HL-60 (cell line): ENCODE data around the gene DHCR24.
A peak's percentile ranks its signal among the peaks of the same experiment; 100 is the strongest.

Experiments used
- DNase-seq, 2 experiments: peaks; one replicate each; pipeline ENCODE4 v3.0.0-alpha.2; 2010 to 2020; ENCODE audit warnings: low read depth in 1 of 2, low spot score in 1 of 2
- H3K27ac ChIP-seq: fragments of 250-450 bp; sonication (Bioruptor Pico); replicated peaks from 2 replicates; pipeline ENCODE4 v1.5.1; 2020; ENCODE audit warnings: mild to moderate bottlenecking, moderate library complexity
- H3K27me3 ChIP-seq: fragments of 250-450 bp; sonication (Bioruptor Pico); 2 replicates; pipeline ENCODE4 v1.5.1; 2021; ENCODE audit warnings: mild to moderate bottlenecking, moderate library complexity; ENCODE audit not compliant: insufficient read depth, poor library complexity, severe bottlenecking
- H3K4me3 ChIP-seq: replicated peaks from 2 replicates; pipeline ENCODE4 v1.5.1; 2011; ENCODE audit warnings: mild to moderate bottlenecking, control low read depth, low read length; ENCODE audit not compliant: insufficient read depth
- GABPA ChIP-seq: IDR thresholded peaks from 2 replicates; pipeline ENCODE4 v1.6.1; 2012; ENCODE audit warnings: low read depth
- POLR2AphosphoS5 ChIP-seq: IDR thresholded peaks from 2 replicates; pipeline ENCODE4 v1.6.1; 2012; ENCODE audit warnings: low read depth
- SPI1 ChIP-seq: IDR thresholded peaks from 2 replicates; pipeline ENCODE4 v1.6.1; 2012; ENCODE audit warnings: low read depth, mild to moderate bottlenecking, borderline replicate concordance
- TF ChIP-seq, protein P1 (sequence below): IDR thresholded peaks from one replicate; pipeline ENCODE4 v1.5.1; 2011; ENCODE audit warnings: low read length, control low read depth, inconsistent platforms; ENCODE audit not compliant: insufficient read depth
- TF ChIP-seq, protein P2 (sequence below): IDR thresholded peaks from 2 replicates; pipeline ENCODE4 v1.6.1; 2012; ENCODE audit warnings: low read depth; ENCODE audit not compliant: insufficient replicate concordance

The DHCR24 gene

GRCh38 chr1:54885237-54885679 lies 1.7 kb downstream of the DHCR24 start:
- TF ChIP-seq, protein P1, sequence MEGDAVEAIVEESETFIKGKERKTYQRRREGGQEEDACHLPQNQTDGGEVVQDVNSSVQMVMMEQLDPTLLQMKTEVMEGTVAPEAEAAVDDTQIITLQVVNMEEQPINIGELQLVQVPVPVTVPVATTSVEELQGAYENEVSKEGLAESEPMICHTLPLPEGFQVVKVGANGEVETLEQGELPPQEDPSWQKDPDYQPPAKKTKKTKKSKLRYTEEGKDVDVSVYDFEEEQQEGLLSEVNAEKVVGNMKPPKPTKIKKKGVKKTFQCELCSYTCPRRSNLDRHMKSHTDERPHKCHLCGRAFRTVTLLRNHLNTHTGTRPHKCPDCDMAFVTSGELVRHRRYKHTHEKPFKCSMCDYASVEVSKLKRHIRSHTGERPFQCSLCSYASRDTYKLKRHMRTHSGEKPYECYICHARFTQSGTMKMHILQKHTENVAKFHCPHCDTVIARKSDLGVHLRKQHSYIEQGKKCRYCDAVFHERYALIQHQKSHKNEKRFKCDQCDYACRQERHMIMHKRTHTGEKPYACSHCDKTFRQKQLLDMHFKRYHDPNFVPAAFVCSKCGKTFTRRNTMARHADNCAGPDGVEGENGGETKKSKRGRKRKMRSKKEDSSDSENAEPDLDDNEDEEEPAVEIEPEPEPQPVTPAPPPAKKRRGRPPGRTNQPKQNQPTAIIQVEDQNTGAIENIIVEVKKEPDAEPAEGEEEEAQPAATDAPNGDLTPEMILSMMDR, result no peak
- TF ChIP-seq, protein P2, sequence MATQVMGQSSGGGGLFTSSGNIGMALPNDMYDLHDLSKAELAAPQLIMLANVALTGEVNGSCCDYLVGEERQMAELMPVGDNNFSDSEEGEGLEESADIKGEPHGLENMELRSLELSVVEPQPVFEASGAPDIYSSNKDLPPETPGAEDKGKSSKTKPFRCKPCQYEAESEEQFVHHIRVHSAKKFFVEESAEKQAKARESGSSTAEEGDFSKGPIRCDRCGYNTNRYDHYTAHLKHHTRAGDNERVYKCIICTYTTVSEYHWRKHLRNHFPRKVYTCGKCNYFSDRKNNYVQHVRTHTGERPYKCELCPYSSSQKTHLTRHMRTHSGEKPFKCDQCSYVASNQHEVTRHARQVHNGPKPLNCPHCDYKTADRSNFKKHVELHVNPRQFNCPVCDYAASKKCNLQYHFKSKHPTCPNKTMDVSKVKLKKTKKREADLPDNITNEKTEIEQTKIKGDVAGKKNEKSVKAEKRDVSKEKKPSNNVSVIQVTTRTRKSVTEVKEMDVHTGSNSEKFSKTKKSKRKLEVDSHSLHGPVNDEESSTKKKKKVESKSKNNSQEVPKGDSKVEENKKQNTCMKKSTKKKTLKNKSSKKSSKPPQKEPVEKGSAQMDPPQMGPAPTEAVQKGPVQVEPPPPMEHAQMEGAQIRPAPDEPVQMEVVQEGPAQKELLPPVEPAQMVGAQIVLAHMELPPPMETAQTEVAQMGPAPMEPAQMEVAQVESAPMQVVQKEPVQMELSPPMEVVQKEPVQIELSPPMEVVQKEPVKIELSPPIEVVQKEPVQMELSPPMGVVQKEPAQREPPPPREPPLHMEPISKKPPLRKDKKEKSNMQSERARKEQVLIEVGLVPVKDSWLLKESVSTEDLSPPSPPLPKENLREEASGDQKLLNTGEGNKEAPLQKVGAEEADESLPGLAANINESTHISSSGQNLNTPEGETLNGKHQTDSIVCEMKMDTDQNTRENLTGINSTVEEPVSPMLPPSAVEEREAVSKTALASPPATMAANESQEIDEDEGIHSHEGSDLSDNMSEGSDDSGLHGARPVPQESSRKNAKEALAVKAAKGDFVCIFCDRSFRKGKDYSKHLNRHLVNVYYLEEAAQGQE, result no peak
- TF ChIP-seq GABPA (no peak), SPI1 (no peak), POLR2AphosphoS5 (no peak)
- peak overlapping the region; percentile 87; the same call in 1 of the 2 replicates for H3K4me3 ChIP-seq
- no peaks in the 10 kb centered on the region for H3K27me3 ChIP-seq
- DNase-seq, result no peak
- H3K27ac ChIP-seq, result no peak overlapping the region

- Histone ChIP-seq H3K27me3 (no peaks in the 10 kb centered on the region), H3K4me3 (no peak overlapping the region), H3K27ac (no peak overlapping the region)
- peak in 1 of 2 experiments; percentile 10 for DNase-seq
- TF ChIP-seq GABPA (no peak), SPI1 (no peak), POLR2AphosphoS5 (no peak)
- TF ChIP-seq, protein P2, result no peak
- TF ChIP-seq, protein P1, result no peak
Observed at GRCh38 chr1:54884768-54885167, 2.2 kb downstream of the DHCR24 start.

DNA sequence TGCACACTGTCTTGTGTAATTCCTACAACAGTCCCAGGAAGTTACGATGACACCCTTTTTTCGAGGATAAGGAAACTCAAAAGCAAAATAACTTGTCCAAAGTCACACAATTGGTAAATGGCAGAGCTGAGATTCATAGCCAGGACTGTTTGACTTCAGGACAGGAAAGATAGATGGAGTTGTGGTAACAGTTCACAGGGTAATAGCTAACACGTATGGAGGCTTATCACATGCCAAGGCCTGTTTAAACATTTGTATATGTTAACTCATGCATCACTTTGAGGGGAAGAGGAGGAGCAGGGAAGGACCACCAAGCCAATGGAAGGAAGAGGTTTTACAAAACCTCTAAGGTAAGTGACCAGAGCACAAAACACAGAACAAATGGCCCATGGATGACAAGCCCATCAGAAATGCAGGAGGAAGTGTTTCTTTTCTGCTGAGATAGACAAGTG lies 2.8 kb downstream of the DHCR24 start:
- H3K4me3 ChIP-seq, result no peak overlapping the region
- no peak overlapping the region for H3K27ac ChIP-seq
- H3K27me3 ChIP-seq, result no peaks in the 10 kb centered on the region
- DNase-seq, result no peak
- TF ChIP-seq, protein P1, result no peak
- TF ChIP-seq POLR2AphosphoS5 (no peak), SPI1 (no peak), GABPA (no peak)
- TF ChIP-seq, protein P2, result no peak
